ENCODE results near the gene SYT4. TPM values are rescaled to one million over a fixed set of nuclear protein-coding genes. Genes with fewer than 3 reads are reported as not detected.

The SYT4 gene
- total RNA-seq, 1 experiment from 2014 or later: not detected

DNA sequence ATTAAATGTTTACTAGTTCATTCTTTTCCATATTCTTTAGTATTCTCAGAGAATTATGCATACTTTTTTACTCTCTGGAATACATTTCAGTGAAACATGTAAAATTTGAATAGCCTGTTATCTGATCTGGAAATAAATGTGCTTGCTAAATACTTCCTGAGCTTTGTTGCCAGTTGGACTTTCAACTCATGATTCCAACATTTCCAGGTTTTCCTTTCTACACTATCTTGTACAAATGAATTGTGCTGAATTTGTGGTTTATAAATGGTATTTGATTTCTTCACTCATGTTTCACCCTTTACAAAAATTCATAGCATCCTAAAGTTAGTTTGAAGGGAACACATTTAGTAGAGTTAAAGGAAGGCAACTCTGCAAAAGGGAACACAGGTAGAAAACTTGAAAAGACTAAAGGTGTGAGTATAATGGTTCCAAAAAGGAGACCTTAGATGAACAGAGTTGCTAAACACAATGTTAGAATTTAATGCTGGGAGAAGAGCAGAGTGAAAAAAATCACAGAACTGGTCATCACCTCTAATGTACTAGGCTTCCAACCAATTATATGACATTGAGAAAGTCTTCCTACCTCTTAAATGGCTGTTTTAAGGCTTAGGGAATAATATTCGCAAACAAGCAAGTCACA lies 28.6 kb downstream of the SYT4 start:
- H2AFZ ChIP-seq (ENCODE audit: low read length): no peak overlapping the region
- no peak for DNase-seq
- no peak overlapping the region for H3K9ac ChIP-seq (ENCODE audit: low read length)
- H3F3A ChIP-seq (ENCODE audit: low read length, unreplicated experiment): no peaks in the 10 kb centered on the region
- H3K9me3 ChIP-seq (ENCODE audit: low read length): no peaks in the 10 kb centered on the region
- H3K36me3 ChIP-seq (ENCODE audit: low read depth, low read length): no peaks in the 10 kb centered on the region
- no peak overlapping the region for H3K4me2 ChIP-seq (ENCODE audit: low read length)
- BruUV-seq (replicated peaks): no TSS peak
- H3K27me3 ChIP-seq (ENCODE audit: low read length): no peaks in the 10 kb centered on the region
- POLR2A ChIA-PET (ENCODE audit: unreplicated experiment): no interaction called here
- H3K79me2 ChIP-seq (ENCODE audit: low read length): no peaks in the 10 kb centered on the region
- TF ChIP-seq, protein P1, sequence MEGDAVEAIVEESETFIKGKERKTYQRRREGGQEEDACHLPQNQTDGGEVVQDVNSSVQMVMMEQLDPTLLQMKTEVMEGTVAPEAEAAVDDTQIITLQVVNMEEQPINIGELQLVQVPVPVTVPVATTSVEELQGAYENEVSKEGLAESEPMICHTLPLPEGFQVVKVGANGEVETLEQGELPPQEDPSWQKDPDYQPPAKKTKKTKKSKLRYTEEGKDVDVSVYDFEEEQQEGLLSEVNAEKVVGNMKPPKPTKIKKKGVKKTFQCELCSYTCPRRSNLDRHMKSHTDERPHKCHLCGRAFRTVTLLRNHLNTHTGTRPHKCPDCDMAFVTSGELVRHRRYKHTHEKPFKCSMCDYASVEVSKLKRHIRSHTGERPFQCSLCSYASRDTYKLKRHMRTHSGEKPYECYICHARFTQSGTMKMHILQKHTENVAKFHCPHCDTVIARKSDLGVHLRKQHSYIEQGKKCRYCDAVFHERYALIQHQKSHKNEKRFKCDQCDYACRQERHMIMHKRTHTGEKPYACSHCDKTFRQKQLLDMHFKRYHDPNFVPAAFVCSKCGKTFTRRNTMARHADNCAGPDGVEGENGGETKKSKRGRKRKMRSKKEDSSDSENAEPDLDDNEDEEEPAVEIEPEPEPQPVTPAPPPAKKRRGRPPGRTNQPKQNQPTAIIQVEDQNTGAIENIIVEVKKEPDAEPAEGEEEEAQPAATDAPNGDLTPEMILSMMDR (conservative IDR thresholded peaks at IDR 0.05; ENCODE audit: low read depth, low read length): no peak
- TF ChIP-seq EZH2phosphoT487 (IDR thresholded peaks at IDR 0.05; ENCODE audit: borderline replicate concordance, low read length) (no peak), EZH2 (IDR thresholded peaks at IDR 0.05; ENCODE audit: low read length, unreplicated experiment) (no peak)
- H3K4me1 ChIP-seq (ENCODE audit: insufficient read depth, low read length): no peaks in the 10 kb centered on the region
- CTCF ChIA-PET: no interaction called here
- no peak overlapping the region for H3K4me3 ChIP-seq (ENCODE audit: low read length)
- no peak overlapping the region for H3K27ac ChIP-seq (ENCODE audit: low read length)
- H3K9me2 ChIP-seq (replicated peaks; ENCODE audit: low read length): no peaks in the 10 kb centered on the region
- H4K20me1 ChIP-seq (ENCODE audit: low read length): no peaks in the 10 kb centered on the region
- intact Hi-C loops (cut with micrococcal nuclease): no loop called here
- ATAC-seq: no peak

DNA sequence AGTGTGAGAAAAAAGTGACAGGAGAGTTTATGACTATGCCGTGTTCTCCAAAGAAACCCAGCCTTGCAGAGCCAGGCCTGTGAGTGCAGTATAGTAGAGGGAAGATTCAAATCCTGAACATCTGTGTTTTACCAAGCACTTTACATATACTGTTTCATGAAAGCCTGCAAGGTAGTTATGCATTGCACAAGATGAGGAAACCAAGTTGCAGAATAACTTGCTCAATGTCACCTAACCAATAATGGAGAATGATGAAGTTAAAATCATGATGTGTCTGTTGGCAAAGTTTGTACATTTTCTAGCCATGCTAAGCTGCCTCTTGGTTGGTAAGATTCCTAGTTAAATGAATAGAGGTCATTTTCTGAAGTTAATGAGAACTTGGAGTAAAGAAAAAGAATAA lies 29.3 kb downstream of the SYT4 start:
- no peak for DNase-seq
- ChIA-PET POLR2A (ENCODE audit: unreplicated experiment) (no interaction called here), CTCF (no interaction called here)
- Histone ChIP-seq H2AFZ (ENCODE audit: low read length) (no peak overlapping the region), H3K27me3 (ENCODE audit: low read length) (no peaks in the 10 kb centered on the region), H3K79me2 (ENCODE audit: low read length) (no peaks in the 10 kb centered on the region), H3K9me3 (ENCODE audit: low read length) (no peaks in the 10 kb centered on the region), H3F3A (ENCODE audit: low read length, unreplicated experiment) (no peaks in the 10 kb centered on the region), H3K9me2 (replicated peaks; ENCODE audit: low read length) (no peaks in the 10 kb centered on the region), H3K4me1 (ENCODE audit: insufficient read depth, low read length) (no peaks in the 10 kb centered on the region), H3K27ac (ENCODE audit: low read length) (no peak overlapping the region), H4K20me1 (ENCODE audit: low read length) (no peaks in the 10 kb centered on the region), H3K36me3 (ENCODE audit: low read depth, low read length) (no peaks in the 10 kb centered on the region), H3K4me2 (ENCODE audit: low read length) (no peak overlapping the region), H3K9ac (ENCODE audit: low read length) (no peak overlapping the region), H3K4me3 (ENCODE audit: low read length) (no peak overlapping the region)
- no TSS peak for BruUV-seq (replicated peaks)
- intact Hi-C loops (cut with micrococcal nuclease): no loop called here
- no peak for TF ChIP-seq EZH2phosphoT487 (IDR thresholded peaks at IDR 0.05; ENCODE audit: borderline replicate concordance, low read length)
- no peak for TF ChIP-seq EZH2 (IDR thresholded peaks at IDR 0.05; ENCODE audit: low read length, unreplicated experiment)
- TF ChIP-seq, protein P1 (conservative IDR thresholded peaks at IDR 0.05; ENCODE audit: low read depth, low read length): no peak
- no peak for ATAC-seq

DNA sequence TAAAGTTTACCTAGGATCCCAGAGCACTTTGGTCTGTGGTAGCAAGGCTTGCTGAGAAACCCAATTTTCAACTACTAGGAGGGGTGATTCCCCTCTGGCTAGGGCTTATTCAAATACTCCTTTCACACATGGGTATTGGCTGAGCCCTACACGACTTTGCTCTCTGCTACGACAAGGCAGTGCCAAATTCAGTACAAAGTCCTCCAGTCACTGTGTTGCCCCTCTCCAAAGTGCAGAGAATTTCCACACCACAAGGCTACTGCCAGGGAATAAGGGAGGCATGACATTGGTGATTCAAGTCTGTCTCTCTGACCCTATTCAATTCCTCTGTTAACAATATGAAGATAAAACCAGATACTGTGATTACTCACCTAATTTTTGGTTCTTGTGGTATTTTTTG lies 38.9 kb downstream of the SYT4 start:
- no peaks in the 10 kb centered on the region for H3K79me2 ChIP-seq (ENCODE audit: low read length)
- no TSS peak for BruUV-seq (replicated peaks)
- ChIA-PET POLR2A (ENCODE audit: unreplicated experiment) (no interaction called here), CTCF (no interaction called here)
- H2AFZ ChIP-seq (ENCODE audit: low read length): no peak overlapping the region
- intact Hi-C loops (cut with micrococcal nuclease): no loop called here
- no peaks in the 10 kb centered on the region for H3K9me2 ChIP-seq (replicated peaks; ENCODE audit: low read length)
- H4K20me1 ChIP-seq (ENCODE audit: low read length): no peaks in the 10 kb centered on the region
- H3K4me3 ChIP-seq (ENCODE audit: low read length): no peak overlapping the region
- H3K9ac ChIP-seq (ENCODE audit: low read length): no peak overlapping the region
- ATAC-seq (no peak), DNase-seq (no peak)
- no peaks in the 10 kb centered on the region for H3K9me3 ChIP-seq (ENCODE audit: low read length)
- H3K36me3 ChIP-seq (ENCODE audit: low read depth, low read length): no peaks in the 10 kb centered on the region
- no peaks in the 10 kb centered on the region for H3K27me3 ChIP-seq (ENCODE audit: low read length)
- no peak for TF ChIP-seq EZH2 (IDR thresholded peaks at IDR 0.05; ENCODE audit: low read length, unreplicated experiment)
- TF ChIP-seq, protein P1 (conservative IDR thresholded peaks at IDR 0.05; ENCODE audit: low read depth, low read length): no peak
- no peak for TF ChIP-seq EZH2phosphoT487 (IDR thresholded peaks at IDR 0.05; ENCODE audit: borderline replicate concordance, low read length)
- no peak overlapping the region for H3K27ac ChIP-seq (ENCODE audit: low read length)
- H3K4me2 ChIP-seq (ENCODE audit: low read length): no peak overlapping the region
- no peaks in the 10 kb centered on the region for H3K4me1 ChIP-seq (ENCODE audit: insufficient read depth, low read length)
- no peaks in the 10 kb centered on the region for H3F3A ChIP-seq (ENCODE audit: low read length, unreplicated experiment)
